GM19025 (cell line): Measurements from ENCODE around the gene TSHZ3.

Experiments used
- ATAC-seq: cut with Tn5 transposase; IDR thresholded peaks from one replicate; pipeline ENCODE4 v1.9.1; 2021; ENCODE audit warnings: mild to moderate bottlenecking, low read depth, moderate library complexity; ENCODE audit not compliant: unreplicated experiment

The TSHZ3 gene

GRCh38 chr19:31354799-31355664 is 5.8 kb upstream of the TSHZ3 start:
- ATAC-seq, result no peak

GRCh38 chr19:31354316-31354715 is 5.1 kb upstream of the TSHZ3 start:
- ATAC-seq, result no peak

- no peak for ATAC-seq
Observed at GRCh38 chr19:31353833-31354232, 4.6 kb upstream of the TSHZ3 start.

GRCh38 chr19:31352782-31353651 is 3.8 kb upstream of the TSHZ3 start:
- ATAC-seq, result no peak

- ATAC-seq, result no peak
Observed at GRCh38 chr19:31352296-31352781, 3.1 kb upstream of the TSHZ3 start.

- no peak for ATAC-seq
Observed at GRCh38 chr19:31351855-31352195, 2.6 kb upstream of the TSHZ3 start.

GRCh38 chr19:31351056-31351854 is 2.0 kb upstream of the TSHZ3 start:
- no peak for ATAC-seq

GRCh38 chr19:31350693-31351055 is 1.4 kb upstream of the TSHZ3 start:
- no peak for ATAC-seq

GRCh38 chr19:31350033-31350692 is 927 bp upstream of the TSHZ3 start:
- ATAC-seq, result no peak

- ATAC-seq, result no peak
Observed at GRCh38 chr19:31348481-31349159, 616 bp downstream of the TSHZ3 start.

GRCh38 chr19:31347828-31348392 is 1.3 kb downstream of the TSHZ3 start:
- ATAC-seq, result no peak

- no peak for ATAC-seq
Observed at GRCh38 chr19:31347354-31347753, 1.9 kb downstream of the TSHZ3 start.

- no peak for ATAC-seq
Observed at GRCh38 chr19:31346184-31347059, 2.8 kb downstream of the TSHZ3 start.

- ATAC-seq, result no peak
Observed at GRCh38 chr19:31344403-31344802, 4.8 kb downstream of the TSHZ3 start.

- ATAC-seq, result no peak
Observed at GRCh38 chr19:31342926-31343325, 6.3 kb downstream of the TSHZ3 start.

- ATAC-seq, result no peak
Observed at GRCh38 chr19:31340042-31341025, 8.9 kb downstream of the TSHZ3 start.

- ATAC-seq, result no peak
Observed at GRCh38 chr19:31339411-31339810, 9.8 kb downstream of the TSHZ3 start.
